Transverse colon (tissue), 4 donors: ENCODE measurements around the gene SPTBN4.

ENCODE experiments used
- CTCF ChIP-seq, 5 experiments: fragments of 200-600 bp in 3 of 5; fragments of 450-650 bp in 2 of 5; sonication (generic) in 3 of 5; IDR thresholded peaks; 1 replicate in 2 of 5; 2 replicates in 3 of 5; pipeline ENCODE4 v1.5.1; 2016 to 2017; ENCODE audit warnings: antibody characterized with exemption in 5 of 5, inconsistent platforms in 3 of 5, mild to moderate bottlenecking in 2 of 5, moderate library complexity in 1 of 5
- EP300 ChIP-seq: sonication (generic); formaldehyde crosslinking; IDR thresholded peaks from one replicate; pipeline ENCODE4 v1.6.1; 2017; ENCODE audit warnings: antibody characterized with exemption, low read depth
- POLR2A ChIP-seq: fragments of 450-650 bp; IDR thresholded peaks from one replicate; pipeline ENCODE4 v1.6.1; 2016; ENCODE audit warnings: antibody characterized with exemption, mild to moderate bottlenecking, moderate library complexity
- POLR2AphosphoS5 ChIP-seq, 3 donors: sonication (generic); formaldehyde crosslinking; IDR thresholded peaks; one replicate each; pipeline ENCODE4 v1.6.1; 2016; ENCODE audit warnings: antibody characterized with exemption in 3 of 3

GRCh38 chr19:40561947-40562346 is 95.1 kb downstream of the SPTBN4 start:
- TF ChIP-seq CTCF (IDR thresholded peaks at IDR 0.05): no peak
- TF ChIP-seq POLR2A: no peak
- no peak for TF ChIP-seq EP300
- TF ChIP-seq POLR2AphosphoS5 (IDR thresholded peaks at IDR 0.05): no peak
